GM12878 (cell line): ENCODE results near the gene LARP1B. TPM values are rescaled to one million over a fixed set of nuclear protein-coding genes. Genes with fewer than 3 reads are reported as not detected.

Experiments
- ATAC-seq: fragments of 200-7000 bp; cut with Tn5 transposase; 3 replicates; pipeline ENCODE4 v1.9.1; 2020; ENCODE audit warnings: mild to moderate bottlenecking, moderate library complexity
- BruUV-seq: library from RNA; stranded (reverse); fragments of 400-500 nt; replicated peaks from 2 replicates; lab custom pipeline; 2021; lab: Mats Ljungman, UMichigan
- CTCF ChIA-PET: fragments of 300-600 bp; sonication (Branson Sonifier 250); formaldehyde crosslinking; extraction: SDS; loops from one replicate; lab custom pipeline; 2021; ENCODE audit warnings: inconsistent platforms; lab: Yijun Ruan, JAX
- POLR2A ChIA-PET: fragments of 350-600 bp; formaldehyde crosslinking; extraction: SDS; loops from one replicate; lab custom pipeline; 2021; ENCODE audit warnings: inconsistent platforms; lab: Charles Lee
- RAD21 ChIA-PET: fragments of 300-600 bp; sonication (Branson Sonifier 250); formaldehyde crosslinking; loops from one replicate; lab custom pipeline; 2023; ENCODE audit warnings: antibody characterized with exemption; ENCODE audit not compliant: unreplicated experiment; lab: Charles Lee
- SMC1A ChIA-PET: fragments of 300-600 bp; sonication (Branson Sonifier 250); formaldehyde crosslinking; loops from one replicate; lab custom pipeline; 2023; ENCODE audit not compliant: unreplicated experiment, uncharacterized antibody; lab: Charles Lee
- DNase-seq: peaks from one replicate; pipeline ENCODE4 v3.0.0-alpha.2; 2011; ENCODE audit warnings: low read depth, low spot score
- FAIRE-seq: peaks from 3 replicates; lab custom pipeline; 2011; peaks lifted over from hg19 to GRCh38; lab: Jason Lieb, UNC
- H2AFZ ChIP-seq: 2 replicates; pipeline ENCODE4 v1.6.0; 2011; ENCODE audit warnings: low read depth, low read length, control low read depth; ENCODE audit not compliant: control insufficient read depth
- H3K27ac ChIP-seq: 2 replicates; pipeline ENCODE4 v1.5.1; 2011; ENCODE audit warnings: control low read depth; ENCODE audit not compliant: control insufficient read depth, insufficient read depth
- H3K27me3 ChIP-seq, 2 experiments: replicated peaks in 1 of 2; 2 replicates each; pipeline versions ENCODE4 v1.6.0 to v1.6.1; 2011; ENCODE audit warnings: low read length in 1 of 2; ENCODE audit not compliant: control insufficient read depth in 2 of 2, insufficient read depth in 2 of 2
- H3K36me3 ChIP-seq, 2 experiments: 2 replicates each; pipeline ENCODE4 v1.5.1; 2011; ENCODE audit warnings: low read length in 1 of 2; ENCODE audit not compliant: control insufficient read depth in 2 of 2, insufficient read depth in 2 of 2
- H3K4me1 ChIP-seq: 2 replicates; pipeline ENCODE4 v1.6.1; 2011; ENCODE audit warnings: mild to moderate bottlenecking, low read length, moderate library complexity, mixed read lengths; ENCODE audit not compliant: control insufficient read depth, insufficient read depth
- H3K4me2 ChIP-seq: 2 replicates; pipeline ENCODE4 v1.6.0; 2011; ENCODE audit warnings: control low read depth; ENCODE audit not compliant: control insufficient read depth, insufficient read depth
- H3K4me3 ChIP-seq: fragments of 200-600 bp; sonication (generic); 2 replicates; pipeline ENCODE4 v1.5.1; 2016
- H3K79me2 ChIP-seq: 2 replicates; pipeline ENCODE4 v1.6.0; 2011; ENCODE audit warnings: low read length; ENCODE audit not compliant: control insufficient read depth, insufficient read depth
- H3K9ac ChIP-seq: 2 replicates; pipeline ENCODE4 v1.8.0; 2011; ENCODE audit warnings: low read length, control low read depth, mixed read lengths; ENCODE audit not compliant: control insufficient read depth, insufficient read depth
- H3K9me3 ChIP-seq: replicated peaks from 3 replicates; pipeline ENCODE4 v1.5.1; 2011; ENCODE audit warnings: mild to moderate bottlenecking, low read length; ENCODE audit not compliant: control insufficient read depth, insufficient read depth
- H4K20me1 ChIP-seq: 2 replicates; pipeline ENCODE4 v1.6.0; 2011; ENCODE audit not compliant: control insufficient read depth, insufficient read depth
- BMI1 ChIP-seq: fragments of 450-650 bp; IDR thresholded peaks from 2 replicates; pipeline ENCODE4 v1.6.1; 2016; ENCODE audit warnings: mild to moderate bottlenecking, moderate library complexity, borderline replicate concordance
- FOXK2 ChIP-seq: fragments of 450-650 bp; IDR thresholded peaks from 2 replicates; pipeline ENCODE4 v1.6.1; 2017; ENCODE audit warnings: mild to moderate bottlenecking, moderate library complexity
- HDAC2 ChIP-seq: fragments of 200-600 bp; sonication (generic); IDR thresholded peaks from 2 replicates; pipeline ENCODE4 v1.6.1; 2017
- JUND ChIP-seq: IDR thresholded peaks from 2 replicates; pipeline ENCODE4 v1.6.1; 2012; ENCODE audit warnings: low read depth, mild to moderate bottlenecking, low read length, improper control_type of control experiment, moderate library complexity
- MTA2 ChIP-seq: fragments of 450-650 bp; IDR thresholded peaks from 2 replicates; pipeline ENCODE4 v1.6.1; 2016; ENCODE audit warnings: low read depth, mild to moderate bottlenecking, moderate library complexity
- WGBS: methylation state at CpG from one replicate; pipeline ENCODE4 v1.1.6; 2016; ENCODE audit warnings: low lambda C conversion rate; ENCODE audit not compliant: insufficient replicate concordance, insufficient coverage; ENCODE audit errors: missing lambda C conversion rate; 5-methylcytosine and 5-hydroxymethylcytosine counted together
- in situ Hi-C: fragments of 300-500 bp; cut with MboI; formaldehyde crosslinking; loops from 9 replicates; pipeline ENCODE4 v1.14.3; 2018; ENCODE audit warnings: mixed read lengths
- intact Hi-C: fragments of 100-400 bp; cut with micrococcal nuclease; formaldehyde crosslinking; loops from one replicate; pipeline ENCODE4 v1.14.2; 2022; ENCODE audit not compliant: unreplicated experiment
- polyA plus RNA-seq, 11 experiments: library from polyadenylated mRNA; depleted of rRNA in 4 of 11; unstranded in 6 of 11; stranded (reverse) in 5 of 11; fragments of >200 nt; fragmentation: Nextera tagmentation in 4 of 11; fragmentation: Illumina TruSeq in 1 of 11; extraction: Ambion mirVana in 4 of 11; extraction: Trizol in 1 of 11; gene quantifications; 1 replicate in 1 of 11; 2 replicates in 10 of 11; pipeline versions ENCODE4 v1.2.1 to v1.2.3, GENCODE V29; 2011 to 2016; ENCODE audit warnings: inconsistent platforms in 2 of 11, missing spikeins in 2 of 11, low read depth in 1 of 11
- total RNA-seq, 4 experiments: library from RNA; depleted of rRNA in 3 of 4; stranded (reverse); fragments of >200 nt in 3 of 4; fragmentation: Illumina TruSeq in 1 of 4; extraction: Trizol in 1 of 4; gene quantifications; 2 replicates each; pipeline versions ENCODE4 v1.2.1 to v1.2.3, GENCODE V29; 2013 to 2021
- TF ChIP-seq, protein P1 (sequence below): fragments of 450-650 bp; IDR thresholded peaks from 2 replicates; pipeline ENCODE4 v1.6.1; 2018; ENCODE audit warnings: borderline replicate concordance, mild to moderate bottlenecking; ENCODE audit not compliant: partially characterized antibody

Gene LARP1B
- total and polyA plus RNA-seq, 10 of the 15 experiments (the other 5 are each of a cell fraction or from before 2014, with no cell fraction given), result 9.2 to 30.9 (median 14.7) TPM

DNA sequence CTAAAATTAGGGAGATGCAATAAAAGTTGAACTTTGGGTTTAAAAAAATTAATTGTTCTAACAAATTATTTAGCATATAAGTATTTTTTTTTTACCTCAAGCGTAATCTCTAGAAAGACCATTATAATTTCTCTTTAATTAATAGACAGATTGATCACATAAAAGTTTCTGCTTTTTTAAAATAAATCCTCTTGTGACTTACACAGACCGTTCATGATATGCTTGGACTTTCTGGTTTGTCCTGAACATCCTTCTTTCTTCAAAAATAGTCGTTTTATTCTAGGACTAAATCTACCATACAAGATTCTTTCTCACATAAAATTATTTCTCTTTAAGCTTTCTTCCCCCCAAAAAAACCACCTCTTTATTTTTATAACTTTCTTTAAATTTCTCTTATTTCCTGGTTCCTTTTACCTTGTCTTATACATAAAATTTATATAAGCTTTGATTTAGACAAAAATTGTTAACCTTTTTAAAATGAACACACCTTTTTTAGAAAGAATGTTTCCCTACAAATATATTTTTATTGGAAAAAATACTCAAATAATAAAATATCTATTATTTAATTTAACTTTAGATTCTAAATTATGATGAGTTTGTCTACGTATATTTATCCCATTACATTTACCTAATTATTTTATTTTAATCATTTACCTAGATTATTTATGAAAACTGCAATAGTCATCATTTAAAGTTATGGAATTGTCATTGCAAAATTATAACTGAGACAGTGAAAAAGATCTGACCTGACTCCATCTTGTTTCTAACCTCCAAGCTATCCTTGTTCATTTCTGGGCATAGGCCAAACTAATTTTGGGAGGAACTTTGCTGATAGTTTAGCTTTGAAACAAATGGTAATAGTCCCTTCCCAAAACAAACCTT lies 188.9 kb downstream of the LARP1B start:
- intact Hi-C loops, result no loop called here

More for the DNA sequence above, 188.9 kb downstream of the LARP1B start:
- ChIA-PET RAD21 (no interaction called here), POLR2A (no interaction called here), SMC1A (interaction anchor here (0.7 to 1.2 kb wide), 2 partner anchors 23 to 42 kb away, joined by 3 to 4 read pairs; no protein-coding TSS in a partner anchor), CTCF (no interaction called here)
- no peak for ATAC-seq
- Histone ChIP-seq H3K4me3 (no peak overlapping the region), H3K27ac (no peak overlapping the region), H3K27me3 (no peaks in the 10 kb centered on the region), H3K4me1 (no peaks in the 10 kb centered on the region), H2AFZ (no peak overlapping the region), H3K9ac (no peak overlapping the region), H3K79me2 (no peaks in the 10 kb centered on the region), H3K36me3 (no peaks in the 10 kb centered on the region), H4K20me1 (no peaks in the 10 kb centered on the region), H3K4me2 (no peak overlapping the region), H3K9me3 (no peaks in the 10 kb centered on the region; the same call in 1 of the 3 replicates)
- no peak for DNase-seq
- FAIRE-seq, result no peak
- TF ChIP-seq BMI1 (no peak), JUND (no peak), MTA2 (no peak), FOXK2 (no peak), HDAC2 (no peak)
- TF ChIP-seq, protein P1, sequence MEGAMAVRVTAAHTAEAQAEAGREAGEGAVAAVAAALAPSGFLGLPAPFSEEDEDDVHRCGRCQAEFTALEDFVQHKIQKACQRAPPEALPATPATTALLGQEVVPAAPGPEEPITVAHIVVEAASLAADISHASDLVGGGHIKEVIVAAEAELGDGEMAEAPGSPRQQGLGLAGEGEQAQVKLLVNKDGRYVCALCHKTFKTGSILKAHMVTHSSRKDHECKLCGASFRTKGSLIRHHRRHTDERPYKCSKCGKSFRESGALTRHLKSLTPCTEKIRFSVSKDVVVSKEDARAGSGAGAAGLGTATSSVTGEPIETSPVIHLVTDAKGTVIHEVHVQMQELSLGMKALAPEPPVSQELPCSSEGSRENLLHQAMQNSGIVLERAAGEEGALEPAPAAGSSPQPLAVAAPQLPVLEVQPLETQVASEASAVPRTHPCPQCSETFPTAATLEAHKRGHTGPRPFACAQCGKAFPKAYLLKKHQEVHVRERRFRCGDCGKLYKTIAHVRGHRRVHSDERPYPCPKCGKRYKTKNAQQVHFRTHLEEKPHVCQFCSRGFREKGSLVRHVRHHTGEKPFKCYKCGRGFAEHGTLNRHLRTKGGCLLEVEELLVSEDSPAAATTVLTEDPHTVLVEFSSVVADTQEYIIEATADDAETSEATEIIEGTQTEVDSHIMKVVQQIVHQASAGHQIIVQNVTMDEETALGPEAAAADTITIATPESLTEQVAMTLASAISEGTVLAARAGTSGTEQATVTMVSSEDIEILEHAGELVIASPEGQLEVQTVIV, result no peak
- in situ Hi-C loops, result no loop called here
- WGBS, result 39% methylated on average over 4 of the region's 4 CpGs
- no TSS peak for BruUV-seq
